Smooth muscle cell (in vitro differentiated cells): ENCODE measurements around the gene MGRN1. TPM values are rescaled to one million over a fixed set of nuclear protein-coding genes. Genes with fewer than 3 reads are reported as not detected.

Source experiments
- DNase-seq: peaks from one replicate; lab custom pipeline; 2025; ENCODE audit not compliant: unreplicated experiment; lab: John Stamatoyannopoulos, UW
- H2AFZ ChIP-seq: fragments of 200-600 bp; sonication (generic); 2 replicates; pipeline ENCODE4 v1.6.0; 2016; ENCODE audit warnings: antibody characterized with exemption, low read depth, mild to moderate bottlenecking
- H3F3A ChIP-seq: fragments of 200-600 bp; sonication (generic); 2 replicates; pipeline ENCODE4 v1.6.0; 2017; ENCODE audit warnings: antibody characterized with exemption, low read depth
- H3K27ac ChIP-seq: fragments of 200-600 bp; sonication (generic); 2 replicates; pipeline ENCODE4 v1.5.1; 2016; ENCODE audit warnings: low read depth, mild to moderate bottlenecking
- H3K27me3 ChIP-seq: fragments of 200-600 bp; sonication (generic); 2 replicates; pipeline ENCODE4 v1.6.1; 2016; ENCODE audit warnings: low read depth, mild to moderate bottlenecking
- H3K36me3 ChIP-seq: fragments of 200-600 bp; sonication (generic); 2 replicates; pipeline ENCODE4 v1.5.1; 2016; ENCODE audit warnings: low read depth
- H3K4me1 ChIP-seq: fragments of 200-600 bp; sonication (generic); 2 replicates; pipeline ENCODE4 v1.5.1; 2016; ENCODE audit warnings: low read depth
- H3K4me2 ChIP-seq: fragments of 200-600 bp; sonication (generic); 2 replicates; pipeline ENCODE4 v1.6.0; 2016; ENCODE audit warnings: mild to moderate bottlenecking
- H3K4me3 ChIP-seq: fragments of 200-600 bp; sonication (generic); 2 replicates; pipeline ENCODE4 v1.5.1; 2016; ENCODE audit warnings: mild to moderate bottlenecking
- H3K79me2 ChIP-seq: fragments of 200-600 bp; sonication (generic); 2 replicates; pipeline ENCODE4 v1.6.0; 2016; ENCODE audit warnings: low read depth, mild to moderate bottlenecking
- H3K9ac ChIP-seq: fragments of 200-600 bp; sonication (generic); 2 replicates; pipeline ENCODE4 v1.6.0; 2016; ENCODE audit warnings: low read depth
- H3K9me3 ChIP-seq: fragments of 200-600 bp; sonication (generic); replicated peaks from 2 replicates; pipeline ENCODE4 v1.5.1; 2016; ENCODE audit warnings: low read depth
- H4K20me1 ChIP-seq: fragments of 200-600 bp; sonication (generic); 2 replicates; pipeline ENCODE4 v1.6.0; 2016; ENCODE audit warnings: low read depth
- CTCF ChIP-seq: fragments of 200-600 bp; sonication (generic); IDR thresholded peaks from 2 replicates; pipeline ENCODE4 v1.5.1; 2017; ENCODE audit warnings: borderline replicate concordance, mild to moderate bottlenecking, antibody characterized with exemption; ENCODE audit not compliant: insufficient read depth, poor library complexity, severe bottlenecking
- WGBS: methylation state at CpG from one replicate; pipeline ENCODE4 v1.1.7; 2016; ENCODE audit warnings: low lambda C conversion rate; 5-methylcytosine and 5-hydroxymethylcytosine counted together
- polyA plus RNA-seq: library from polyadenylated mRNA; unstranded; fragments of >200 nt; fragmentation: Nextera tagmentation; extraction: Ambion mirVana; gene quantifications from 2 replicates; pipeline ENCODE4 v1.2.1, GENCODE V29; 2016
- total RNA-seq: library from RNA; depleted of rRNA; stranded (reverse); fragments of >200 nt; gene quantifications from 2 replicates; pipeline ENCODE4 v1.2.3, GENCODE V29; 2014

Gene MGRN1
- total and polyA plus RNA-seq, 2 experiments from 2014 or later, result 22.0 to 23.2 TPM

GRCh38 chr16:4680673-4681470, 56.2 kb downstream of the MGRN1 start:
- Histone ChIP-seq H2AFZ (no peak overlapping the region), H3K4me3 (no peak overlapping the region), H3K79me2 (no peaks in the 10 kb centered on the region), H4K20me1 (peaks cover 54% of the 10 kb centered on the region), H3F3A (no peaks in the 10 kb centered on the region), H3K27ac (no peak overlapping the region), H3K4me2 (no peak overlapping the region), H3K4me1 (no peaks in the 10 kb centered on the region), H3K9ac (no peak overlapping the region), H3K36me3 (no peaks in the 10 kb centered on the region), H3K9me3 (no peaks in the 10 kb centered on the region), H3K27me3 (no peaks in the 10 kb centered on the region)
- no peak for DNase-seq
- TF ChIP-seq CTCF, result no peak
- WGBS, result 97% methylated on average over 25 of the region's 26 CpGs

GRCh38 chr16:4681471-4682083, 57.0 kb downstream of the MGRN1 start:
- H3F3A ChIP-seq, result no peaks in the 10 kb centered on the region
- no peak overlapping the region for H2AFZ ChIP-seq
- no peak overlapping the region for H3K4me3 ChIP-seq
- no peaks in the 10 kb centered on the region for H3K36me3 ChIP-seq
- no peak for DNase-seq
- no peaks in the 10 kb centered on the region for H3K9me3 ChIP-seq
- H3K4me2 ChIP-seq, result no peak overlapping the region
- no peaks in the 10 kb centered on the region for H3K27me3 ChIP-seq
- H3K79me2 ChIP-seq, result no peaks in the 10 kb centered on the region
- H4K20me1 ChIP-seq, result peaks cover 47% of the 10 kb centered on the region
- no peak overlapping the region for H3K27ac ChIP-seq
- H3K4me1 ChIP-seq, result no peaks in the 10 kb centered on the region
- no peak overlapping the region for H3K9ac ChIP-seq
- 96% methylated on average over 38 of the region's 39 CpGs for WGBS
- TF ChIP-seq CTCF, result no peak

GRCh38 chr16:4682084-4682591, 57.5 kb downstream of the MGRN1 start:
- Histone ChIP-seq H3K79me2 (no peaks in the 10 kb centered on the region), H4K20me1 (peaks cover 41% of the 10 kb centered on the region), H3K9ac (no peak overlapping the region), H3F3A (no peaks in the 10 kb centered on the region), H3K27me3 (no peaks in the 10 kb centered on the region), H2AFZ (no peak overlapping the region), H3K4me1 (no peaks in the 10 kb centered on the region), H3K4me2 (no peak overlapping the region), H3K4me3 (no peak overlapping the region), H3K9me3 (no peaks in the 10 kb centered on the region), H3K36me3 (no peaks in the 10 kb centered on the region), H3K27ac (no peak overlapping the region)
- no peak for TF ChIP-seq CTCF
- no peak for DNase-seq
- 98% methylated on average over 26 of the region's 26 CpGs for WGBS
